Measurements from ENCODE around the gene ADAMTSL2.

DNA sequence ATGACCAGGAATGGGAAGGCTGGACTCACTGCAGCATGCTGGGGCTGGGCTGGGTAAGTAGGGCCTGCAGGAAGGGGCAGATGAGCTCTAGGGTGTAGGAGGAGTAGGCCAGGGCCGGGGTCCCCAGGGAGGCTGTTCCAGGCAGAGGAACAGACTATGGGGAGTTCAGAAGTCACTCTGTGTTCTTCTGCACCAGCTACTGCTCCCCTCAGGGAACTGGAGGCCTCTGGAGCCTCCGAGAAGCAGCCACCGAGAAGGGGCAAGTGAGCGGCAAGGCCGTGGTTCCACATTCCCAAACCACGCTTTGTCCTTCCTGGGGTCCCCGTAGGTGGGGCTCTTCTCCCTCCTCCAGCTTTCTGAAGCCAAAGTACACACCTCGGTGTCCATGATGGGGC lies 47.2 kb upstream of the ADAMTSL2 start:
- TF ChIP-seq SMC3 (IDR thresholded peaks at IDR 0.05; ENCODE audit: low read length) (no peak), SIN3A (IDR thresholded peaks at IDR 0.05; ENCODE audit: borderline replicate concordance, low read depth, low read length) (no peak), POLR2AphosphoS5 (IDR thresholded peaks at IDR 0.05; ENCODE audit: low read depth, low read length) (no peak), NR2C2 (CRISPR knock-in tag; IDR thresholded peaks at IDR 0.05; ENCODE audit: borderline replicate concordance) (no peak), ZNF143 (CRISPR knock-in tag; IDR thresholded peaks at IDR 0.05) (no peak), BRCA1 (CRISPR knock-in tag; IDR thresholded peaks at IDR 0.05) (no peak), ZNF234 (CRISPR knock-in tag; conservative IDR thresholded peaks at IDR 0.05) (no peak), NR1H2 (CRISPR knock-in tag; IDR thresholded peaks at IDR 0.05; ENCODE audit: borderline replicate concordance, low read depth) (no peak)
- TF ChIP-seq, protein P1, sequence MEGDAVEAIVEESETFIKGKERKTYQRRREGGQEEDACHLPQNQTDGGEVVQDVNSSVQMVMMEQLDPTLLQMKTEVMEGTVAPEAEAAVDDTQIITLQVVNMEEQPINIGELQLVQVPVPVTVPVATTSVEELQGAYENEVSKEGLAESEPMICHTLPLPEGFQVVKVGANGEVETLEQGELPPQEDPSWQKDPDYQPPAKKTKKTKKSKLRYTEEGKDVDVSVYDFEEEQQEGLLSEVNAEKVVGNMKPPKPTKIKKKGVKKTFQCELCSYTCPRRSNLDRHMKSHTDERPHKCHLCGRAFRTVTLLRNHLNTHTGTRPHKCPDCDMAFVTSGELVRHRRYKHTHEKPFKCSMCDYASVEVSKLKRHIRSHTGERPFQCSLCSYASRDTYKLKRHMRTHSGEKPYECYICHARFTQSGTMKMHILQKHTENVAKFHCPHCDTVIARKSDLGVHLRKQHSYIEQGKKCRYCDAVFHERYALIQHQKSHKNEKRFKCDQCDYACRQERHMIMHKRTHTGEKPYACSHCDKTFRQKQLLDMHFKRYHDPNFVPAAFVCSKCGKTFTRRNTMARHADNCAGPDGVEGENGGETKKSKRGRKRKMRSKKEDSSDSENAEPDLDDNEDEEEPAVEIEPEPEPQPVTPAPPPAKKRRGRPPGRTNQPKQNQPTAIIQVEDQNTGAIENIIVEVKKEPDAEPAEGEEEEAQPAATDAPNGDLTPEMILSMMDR (CRISPR knock-in tag; IDR thresholded peaks at IDR 0.05), result no peak
